ENCODE measurements around the gene CERS6.
"Not testable (repeated sequence)": the region's sequence is repeated elsewhere in the genome, so short reads cannot be mapped to it uniquely, and the experiment has no call there.

Gene CERS6

DNA sequence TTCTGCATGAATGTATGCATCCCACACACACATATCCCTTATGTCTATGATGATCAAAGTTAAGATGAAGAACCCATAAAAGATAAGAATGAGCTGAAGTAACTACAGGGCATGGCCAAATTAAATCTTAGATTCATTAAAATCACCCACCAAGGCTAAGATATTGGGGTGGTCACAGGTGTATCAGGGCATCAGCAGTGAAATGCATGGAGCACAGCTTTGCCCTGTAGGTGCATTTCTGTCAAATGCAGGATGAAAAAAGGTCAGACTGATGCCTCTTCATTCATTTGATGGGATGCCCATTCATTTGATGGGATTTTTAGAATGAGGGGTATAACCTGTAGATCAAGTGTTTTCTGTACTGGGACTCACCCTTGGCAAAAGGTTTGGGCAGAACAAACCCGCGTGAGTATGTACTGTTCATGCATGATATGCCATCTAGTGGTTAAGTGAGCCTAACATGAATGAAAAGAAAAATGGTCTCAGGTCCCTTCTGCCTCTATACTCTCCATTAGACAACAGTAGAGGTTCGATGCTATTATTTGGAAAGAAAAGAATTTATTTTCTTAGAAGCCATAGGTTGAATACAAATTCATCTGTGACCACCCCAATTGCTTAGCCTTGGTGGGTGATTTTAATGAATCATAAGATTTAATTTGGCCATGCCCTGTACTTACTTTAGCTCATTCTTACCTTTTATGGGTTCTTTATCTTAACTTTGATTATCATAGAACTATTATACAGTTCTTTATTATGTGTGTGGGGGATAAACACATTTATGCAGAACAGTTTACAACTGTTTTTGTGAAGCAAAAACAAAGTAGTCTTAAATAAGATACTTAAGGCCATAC is 303.1 kb downstream of the CERS6 start:
- TF ChIP-seq ZFX (IDR thresholded peaks at IDR 0.05) (no peak), CTCF (conservative IDR thresholded peaks at IDR 0.05) (peak; percentile 80)
- H3K27ac ChIP-seq: no peak overlapping the region

DNA sequence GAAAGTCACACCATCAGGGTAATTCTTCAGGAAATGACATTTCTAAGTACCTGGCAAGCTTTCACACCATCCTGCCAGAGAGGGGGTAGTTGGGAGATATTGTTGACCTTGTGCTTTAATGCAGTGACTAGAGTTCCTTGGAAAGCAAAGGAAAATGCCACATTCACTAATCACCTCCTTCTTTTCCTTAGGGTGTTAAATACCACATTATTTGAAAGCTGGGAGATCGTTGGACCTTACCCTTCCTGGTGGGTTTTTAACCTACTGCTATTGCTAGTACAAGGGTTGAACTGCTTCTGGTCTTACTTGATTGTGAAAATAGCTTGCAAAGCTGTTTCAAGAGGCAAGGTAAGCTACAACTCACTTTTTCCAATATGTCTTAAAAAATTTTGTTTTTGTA is 309.3 kb downstream of the CERS6 start:
- TF ChIP-seq CTCF (conservative IDR thresholded peaks at IDR 0.05) (no peak), ZFX (IDR thresholded peaks at IDR 0.05) (no peak)
- no peak overlapping the region for H3K27ac ChIP-seq

GRCh38 chr2:168766600-168766999 is 310.5 kb downstream of the CERS6 start:
- H3K27ac ChIP-seq: no peak overlapping the region
- TF ChIP-seq ZFX (IDR thresholded peaks at IDR 0.05) (no peak), CTCF (conservative IDR thresholded peaks at IDR 0.05) (no peak)

- no peak overlapping the region for H3K27ac ChIP-seq
- TF ChIP-seq ZFX (IDR thresholded peaks at IDR 0.05): no peak
- no peak for TF ChIP-seq CTCF (conservative IDR thresholded peaks at IDR 0.05)
These were observed 311.2 kb downstream of the CERS6 start for GRCh38 chr2:168767258-168767657.

GRCh38 chr2:168768357-168768756 is 312.3 kb downstream of the CERS6 start:
- not testable (repeated sequence) for H3K27ac ChIP-seq

GRCh38 chr2:168770796-168771195 is 314.7 kb downstream of the CERS6 start:
- TF ChIP-seq ZFX (IDR thresholded peaks at IDR 0.05) (no peak), CTCF (conservative IDR thresholded peaks at IDR 0.05) (no peak)
- H3K27ac ChIP-seq: no peak overlapping the region

DNA sequence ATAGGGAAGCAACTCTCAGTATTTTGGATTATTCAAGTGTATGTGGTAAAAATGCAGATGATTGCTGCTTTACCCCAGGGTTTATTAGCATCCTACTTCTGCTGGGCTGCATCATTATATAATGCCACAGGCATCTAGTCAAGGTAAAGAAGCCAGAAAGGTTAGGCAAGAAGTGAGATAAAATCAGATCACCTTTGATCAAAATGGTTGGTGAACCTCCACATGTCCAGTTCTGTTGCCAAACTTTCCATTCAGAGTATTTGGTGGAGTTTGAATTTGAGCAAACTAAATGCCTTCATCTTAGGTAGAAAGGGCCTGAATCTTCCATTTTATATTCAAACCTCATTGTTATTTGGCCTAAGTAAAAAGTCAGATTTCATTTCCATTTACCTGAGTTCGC is 316.6 kb downstream of the CERS6 start:
- TF ChIP-seq CTCF (conservative IDR thresholded peaks at IDR 0.05): no peak
- no peak for TF ChIP-seq ZFX (IDR thresholded peaks at IDR 0.05)
- H3K27ac ChIP-seq: no peak overlapping the region

- no peak overlapping the region for H3K27ac ChIP-seq
- TF ChIP-seq ZFX (IDR thresholded peaks at IDR 0.05) (no peak), CTCF (conservative IDR thresholded peaks at IDR 0.05) (no peak)
These were observed 317.1 kb downstream of the CERS6 start for GRCh38 chr2:168773128-168773527.
